Measurements from ENCODE around the gene AKAP8.

Gene AKAP8

DNA sequence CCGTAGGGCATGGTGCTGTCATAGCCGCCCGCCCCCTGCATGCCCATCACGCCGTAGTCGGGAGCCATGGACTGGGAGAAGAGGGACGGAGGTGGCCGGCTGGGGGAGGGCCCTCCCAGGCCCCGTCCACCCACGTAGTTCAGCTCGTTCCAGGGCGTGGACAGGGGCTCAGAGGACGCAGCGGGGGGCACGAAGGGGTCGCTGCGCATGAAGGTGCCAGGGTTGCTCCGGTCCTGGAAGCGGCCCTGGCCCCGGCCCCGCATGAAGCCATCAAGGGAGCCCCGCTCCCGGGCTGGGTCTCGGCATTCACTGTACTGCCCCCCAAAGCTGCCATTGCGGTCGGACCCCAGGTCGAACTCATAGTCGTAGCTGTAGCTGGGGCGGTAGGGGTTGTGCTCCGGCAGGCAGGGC lies 6.7 kb downstream of the AKAP8 start:
- H3K4me3 ChIP-seq (ENCODE audit: low read depth, low read length), result no peak overlapping the region
- no peak for DNase-seq (ENCODE audit: low read depth)
- TF ChIP-seq, protein P1, sequence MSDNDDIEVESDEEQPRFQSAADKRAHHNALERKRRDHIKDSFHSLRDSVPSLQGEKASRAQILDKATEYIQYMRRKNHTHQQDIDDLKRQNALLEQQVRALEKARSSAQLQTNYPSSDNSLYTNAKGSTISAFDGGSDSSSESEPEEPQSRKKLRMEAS (IDR thresholded peaks at IDR 0.05; ENCODE audit: low read depth, low read length), result no peak
- TF ChIP-seq, protein P2, sequence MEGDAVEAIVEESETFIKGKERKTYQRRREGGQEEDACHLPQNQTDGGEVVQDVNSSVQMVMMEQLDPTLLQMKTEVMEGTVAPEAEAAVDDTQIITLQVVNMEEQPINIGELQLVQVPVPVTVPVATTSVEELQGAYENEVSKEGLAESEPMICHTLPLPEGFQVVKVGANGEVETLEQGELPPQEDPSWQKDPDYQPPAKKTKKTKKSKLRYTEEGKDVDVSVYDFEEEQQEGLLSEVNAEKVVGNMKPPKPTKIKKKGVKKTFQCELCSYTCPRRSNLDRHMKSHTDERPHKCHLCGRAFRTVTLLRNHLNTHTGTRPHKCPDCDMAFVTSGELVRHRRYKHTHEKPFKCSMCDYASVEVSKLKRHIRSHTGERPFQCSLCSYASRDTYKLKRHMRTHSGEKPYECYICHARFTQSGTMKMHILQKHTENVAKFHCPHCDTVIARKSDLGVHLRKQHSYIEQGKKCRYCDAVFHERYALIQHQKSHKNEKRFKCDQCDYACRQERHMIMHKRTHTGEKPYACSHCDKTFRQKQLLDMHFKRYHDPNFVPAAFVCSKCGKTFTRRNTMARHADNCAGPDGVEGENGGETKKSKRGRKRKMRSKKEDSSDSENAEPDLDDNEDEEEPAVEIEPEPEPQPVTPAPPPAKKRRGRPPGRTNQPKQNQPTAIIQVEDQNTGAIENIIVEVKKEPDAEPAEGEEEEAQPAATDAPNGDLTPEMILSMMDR (IDR thresholded peaks at IDR 0.05; ENCODE audit: low read depth, low read length), result no peak
- TF ChIP-seq POLR2A (IDR thresholded peaks at IDR 0.05; ENCODE audit: extremely low read depth, insufficient read length) (no peak), MYC (IDR thresholded peaks at IDR 0.05; ENCODE audit: low read depth, low read length) (no peak)

DNA sequence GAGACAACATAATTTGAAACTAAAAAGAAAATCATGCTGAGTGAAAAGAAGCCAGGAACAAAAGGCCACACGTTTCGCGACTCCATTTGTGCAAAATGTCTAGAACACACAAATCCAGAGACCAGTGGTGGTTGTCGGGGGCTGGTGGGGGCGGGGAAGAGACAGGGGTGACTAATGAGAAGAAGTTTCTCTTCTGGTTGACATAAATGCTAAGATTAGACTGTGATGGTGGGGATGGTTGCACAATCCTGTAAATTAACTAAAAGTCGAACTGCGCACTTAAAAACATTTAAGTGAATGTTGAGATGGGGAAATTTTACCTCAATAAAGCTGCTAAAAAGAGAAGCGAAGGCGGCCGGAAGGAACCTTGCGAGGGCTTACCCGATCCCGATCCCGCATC lies 7.1 kb downstream of the AKAP8 start:
- no peak overlapping the region for H3K4me3 ChIP-seq (ENCODE audit: low read depth, low read length)
- no peak for DNase-seq (ENCODE audit: low read depth)
- TF ChIP-seq POLR2A (IDR thresholded peaks at IDR 0.05; ENCODE audit: extremely low read depth, insufficient read length) (no peak), MYC (IDR thresholded peaks at IDR 0.05; ENCODE audit: low read depth, low read length) (no peak)
- TF ChIP-seq, protein P1 (IDR thresholded peaks at IDR 0.05; ENCODE audit: low read depth, low read length), result no peak
- TF ChIP-seq, protein P2 (IDR thresholded peaks at IDR 0.05; ENCODE audit: low read depth, low read length), result no peak

DNA sequence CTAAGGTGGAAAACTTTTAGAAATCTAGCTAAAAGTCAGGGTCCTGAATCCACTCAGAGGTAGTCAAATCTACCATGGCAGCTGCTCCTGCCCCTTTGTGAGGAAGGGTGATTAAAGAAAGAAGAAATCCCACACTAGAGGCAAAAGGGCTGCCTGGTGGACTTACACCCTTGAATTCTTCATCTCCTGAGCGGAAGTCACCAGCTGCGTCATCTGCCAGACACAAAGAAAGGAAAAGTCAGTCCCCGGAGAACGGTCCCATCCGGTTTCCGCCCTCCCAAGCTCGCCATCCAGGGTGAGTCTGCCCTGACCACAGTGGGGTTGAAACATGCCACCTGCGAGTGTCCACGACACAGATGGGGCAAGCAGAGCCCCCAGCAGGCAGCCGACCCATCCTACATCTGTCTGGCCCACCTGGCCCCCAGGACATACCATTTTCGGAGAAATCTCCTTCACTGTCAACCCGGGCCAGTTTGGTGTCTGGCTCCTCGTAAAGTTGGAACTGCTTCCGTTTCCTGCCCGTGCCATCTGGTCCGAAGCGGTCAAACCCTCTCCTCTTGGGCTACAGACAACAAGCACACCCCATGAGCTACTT lies 7.7 kb downstream of the AKAP8 start:
- no peak overlapping the region for H3K4me3 ChIP-seq (ENCODE audit: low read depth, low read length)
- DNase-seq (ENCODE audit: low read depth), result no peak
- TF ChIP-seq, protein P1 (IDR thresholded peaks at IDR 0.05; ENCODE audit: low read depth, low read length), result no peak
- TF ChIP-seq, protein P2 (IDR thresholded peaks at IDR 0.05; ENCODE audit: low read depth, low read length), result no peak
- TF ChIP-seq POLR2A (IDR thresholded peaks at IDR 0.05; ENCODE audit: extremely low read depth, insufficient read length) (no peak), MYC (IDR thresholded peaks at IDR 0.05; ENCODE audit: low read depth, low read length) (no peak)

DNA sequence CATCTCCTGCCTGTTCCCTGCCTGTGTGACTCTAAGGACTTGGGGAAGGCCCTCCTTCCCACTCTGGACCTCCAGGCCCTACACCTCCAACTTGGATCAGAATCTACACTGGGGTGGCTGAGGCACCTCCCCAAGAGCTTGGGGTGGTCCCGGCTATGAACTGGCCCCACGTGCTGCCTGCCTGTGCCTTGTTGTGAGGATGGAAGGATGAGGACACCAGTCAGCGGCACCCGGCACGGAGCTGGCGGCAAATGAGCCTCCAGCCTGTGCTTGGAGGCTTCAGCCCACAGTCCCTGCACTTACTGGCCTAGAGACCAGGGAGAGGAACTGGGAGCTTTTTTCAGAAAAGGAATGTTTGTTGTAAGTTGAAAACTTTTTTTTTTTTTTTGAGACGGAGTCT lies 8.5 kb downstream of the AKAP8 start:
- no peak for TF ChIP-seq MYC (IDR thresholded peaks at IDR 0.05; ENCODE audit: low read depth, low read length)
- TF ChIP-seq POLR2A (IDR thresholded peaks at IDR 0.05; ENCODE audit: extremely low read depth, insufficient read length), result no peak
- TF ChIP-seq, protein P2 (IDR thresholded peaks at IDR 0.05; ENCODE audit: low read depth, low read length), result no peak
- TF ChIP-seq, protein P1 (IDR thresholded peaks at IDR 0.05; ENCODE audit: low read depth, low read length), result no peak
- no peak overlapping the region for H3K4me3 ChIP-seq (ENCODE audit: low read depth, low read length)
- no peak for DNase-seq (ENCODE audit: low read depth)

DNA sequence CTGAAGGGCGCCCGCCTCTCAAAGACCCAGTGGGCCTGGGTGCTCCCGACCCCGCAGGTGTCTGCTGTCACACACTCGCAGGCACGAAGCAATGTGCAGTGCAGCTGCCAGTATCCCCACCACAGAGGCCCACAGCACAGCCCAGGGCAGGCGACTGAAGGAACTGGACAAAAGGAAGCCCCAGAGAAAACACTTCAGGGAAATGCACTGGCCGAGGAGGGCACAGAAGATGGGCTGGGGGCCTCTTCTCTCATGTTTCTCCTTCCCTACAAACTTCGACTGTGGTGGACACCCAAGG lies 10.0 kb downstream of the AKAP8 start:
- no peak overlapping the region for H3K4me3 ChIP-seq (ENCODE audit: low read depth, low read length)
- DNase-seq (ENCODE audit: low read depth), result no peak
- TF ChIP-seq, protein P2 (IDR thresholded peaks at IDR 0.05; ENCODE audit: low read depth, low read length), result no peak
- TF ChIP-seq, protein P1 (IDR thresholded peaks at IDR 0.05; ENCODE audit: low read depth, low read length), result no peak
- TF ChIP-seq MYC (IDR thresholded peaks at IDR 0.05; ENCODE audit: low read depth, low read length), result no peak
- TF ChIP-seq POLR2A (IDR thresholded peaks at IDR 0.05; ENCODE audit: extremely low read depth, insufficient read length), result no peak
